Vagina (tissue), 2 donors: ENCODE data around the gene UNC93A.

Source experiments
- CTCF ChIP-seq, 3 experiments: fragments of 450-650 bp in 2 of 3; fragments of 200-600 bp in 1 of 3; sonication (generic) in 1 of 3; IDR thresholded peaks; one replicate each; pipeline ENCODE4 v1.5.1; 2017 to 2019; ENCODE audit warnings: antibody characterized with exemption in 3 of 3, mild to moderate bottlenecking in 2 of 3, moderate library complexity in 2 of 3
- POLR2A ChIP-seq, 2 donors: fragments of 450-650 bp; IDR thresholded peaks; one replicate each; pipeline ENCODE4 v1.6.1; 2017; ENCODE audit warnings: antibody characterized with exemption in 2 of 2, mild to moderate bottlenecking in 2 of 2, moderate library complexity in 2 of 2
- POLR2AphosphoS5 ChIP-seq, 2 donors: sonication (generic); formaldehyde crosslinking; IDR thresholded peaks; one replicate each; pipeline ENCODE4 v1.9.0; 2017; ENCODE audit warnings: antibody characterized with exemption in 2 of 2, mild to moderate bottlenecking in 2 of 2, low read depth in 1 of 2; ENCODE audit not compliant: insufficient read depth in 1 of 2

- no peak for TF ChIP-seq CTCF (IDR thresholded peaks at IDR 0.05)
- no peak for TF ChIP-seq POLR2AphosphoS5 (IDR thresholded peaks at IDR 0.05; ENCODE audit: insufficient read depth in 1 of 2, low read depth in 1 of 2)
- no peak for TF ChIP-seq POLR2A (IDR thresholded peaks at IDR 0.05)
These were observed 2.5 kb downstream of the UNC93A start for GRCh38 chr6:167293590-167294091.
